Astrocyte of the cerebellum (primary cell): ENCODE results near the gene CERS6.

ENCODE experiments used
- DNase-seq: peaks from one replicate; pipeline ENCODE4 v3.0.0-alpha.2; 2011; ENCODE audit warnings: low read depth
- H3K4me3 ChIP-seq: 2 replicates; pipeline ENCODE4 v1.5.1; 2011; ENCODE audit warnings: mild to moderate bottlenecking, low read depth, low read length, moderate library complexity
- in situ Hi-C: cut with HindIII; loops from 2 replicates; pipeline ENCODE4 v1.10.0; 2017; ENCODE audit warnings: low sequenced_read_pairs
- TF ChIP-seq, protein P1 (sequence below): IDR thresholded peaks from 2 replicates; pipeline ENCODE4 v1.5.1; 2012; ENCODE audit warnings: low read length, low read depth, moderate library complexity, mild to moderate bottlenecking; ENCODE audit errors: missing control alignments

Gene CERS6

DNA sequence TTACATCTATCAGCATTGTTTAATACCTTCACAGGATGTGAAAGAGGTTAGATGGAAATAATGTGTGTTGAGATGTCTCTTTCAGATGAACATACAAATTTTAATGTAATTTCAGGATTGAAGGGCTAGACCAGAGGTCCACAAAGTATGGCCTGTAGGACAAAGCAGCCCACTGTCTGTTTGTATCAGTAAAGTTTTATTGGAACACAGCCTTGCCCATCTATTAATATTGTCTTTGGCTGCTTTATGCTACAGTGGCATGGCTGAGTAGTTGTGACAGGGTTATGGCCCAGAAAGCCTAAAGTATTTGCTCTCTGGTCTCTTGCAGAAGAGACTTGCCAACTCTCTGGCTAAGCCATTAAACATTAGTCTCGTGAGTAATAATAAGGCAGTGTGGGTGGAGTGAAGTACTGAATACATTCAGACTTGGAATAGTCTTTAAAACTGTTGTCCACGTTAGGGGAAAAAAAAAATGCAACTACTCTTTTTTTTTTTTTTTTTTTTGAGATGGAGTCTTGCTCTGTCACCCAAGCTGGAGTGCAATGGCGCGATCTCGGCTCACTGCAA, 271.9 kb downstream of the CERS6 start:
- in situ Hi-C loops, result no loop called here
- no peak overlapping the region for H3K4me3 ChIP-seq
- no peak for DNase-seq
- TF ChIP-seq, protein P1, sequence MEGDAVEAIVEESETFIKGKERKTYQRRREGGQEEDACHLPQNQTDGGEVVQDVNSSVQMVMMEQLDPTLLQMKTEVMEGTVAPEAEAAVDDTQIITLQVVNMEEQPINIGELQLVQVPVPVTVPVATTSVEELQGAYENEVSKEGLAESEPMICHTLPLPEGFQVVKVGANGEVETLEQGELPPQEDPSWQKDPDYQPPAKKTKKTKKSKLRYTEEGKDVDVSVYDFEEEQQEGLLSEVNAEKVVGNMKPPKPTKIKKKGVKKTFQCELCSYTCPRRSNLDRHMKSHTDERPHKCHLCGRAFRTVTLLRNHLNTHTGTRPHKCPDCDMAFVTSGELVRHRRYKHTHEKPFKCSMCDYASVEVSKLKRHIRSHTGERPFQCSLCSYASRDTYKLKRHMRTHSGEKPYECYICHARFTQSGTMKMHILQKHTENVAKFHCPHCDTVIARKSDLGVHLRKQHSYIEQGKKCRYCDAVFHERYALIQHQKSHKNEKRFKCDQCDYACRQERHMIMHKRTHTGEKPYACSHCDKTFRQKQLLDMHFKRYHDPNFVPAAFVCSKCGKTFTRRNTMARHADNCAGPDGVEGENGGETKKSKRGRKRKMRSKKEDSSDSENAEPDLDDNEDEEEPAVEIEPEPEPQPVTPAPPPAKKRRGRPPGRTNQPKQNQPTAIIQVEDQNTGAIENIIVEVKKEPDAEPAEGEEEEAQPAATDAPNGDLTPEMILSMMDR, result no peak

DNA sequence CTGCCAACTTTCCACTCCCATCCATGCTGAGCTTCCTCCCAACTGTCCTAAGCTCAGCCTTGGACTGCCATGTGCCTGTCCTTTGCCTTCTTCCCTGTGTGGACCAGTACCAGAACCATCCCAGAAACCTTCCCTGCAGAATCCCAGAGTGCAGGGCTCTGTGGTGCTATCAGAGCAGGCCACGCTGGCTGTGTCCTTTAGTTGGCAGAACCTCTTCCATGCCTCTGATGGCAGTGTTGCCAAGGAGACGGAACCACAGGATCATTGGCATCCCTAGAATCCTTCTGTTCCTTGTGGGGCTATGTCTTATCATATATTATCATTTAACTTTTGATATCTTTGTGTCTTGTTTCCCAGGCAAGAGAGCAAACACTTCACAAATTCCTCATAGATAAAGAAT, 273.4 kb downstream of the CERS6 start:
- in situ Hi-C loops, result no loop called here
- TF ChIP-seq, protein P1, result no peak
- no peak for DNase-seq
- H3K4me3 ChIP-seq, result no peak overlapping the region

DNA sequence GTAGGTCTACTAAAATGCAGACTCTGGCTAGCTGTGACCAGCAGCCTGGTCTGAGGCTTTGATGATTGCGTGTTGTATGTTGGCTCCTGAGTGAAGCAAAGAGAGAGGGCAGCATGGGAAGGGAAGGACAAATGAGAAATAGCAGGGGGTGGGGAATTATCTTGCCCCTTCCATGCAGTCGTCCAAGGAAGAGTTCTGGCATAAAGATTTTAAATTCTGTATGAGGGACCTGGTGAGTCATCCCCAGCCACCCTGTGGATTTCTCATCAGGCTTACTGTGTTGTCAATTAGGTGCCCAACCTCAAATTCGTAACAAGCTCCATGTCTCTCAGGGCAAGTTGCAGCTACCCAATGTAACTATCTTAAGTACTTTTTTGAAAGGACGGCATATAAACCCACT, 274.3 kb downstream of the CERS6 start:
- no peak overlapping the region for H3K4me3 ChIP-seq
- TF ChIP-seq, protein P1, result no peak
- DNase-seq, result peak; percentile 16
- in situ Hi-C loops, result no loop called here

DNA sequence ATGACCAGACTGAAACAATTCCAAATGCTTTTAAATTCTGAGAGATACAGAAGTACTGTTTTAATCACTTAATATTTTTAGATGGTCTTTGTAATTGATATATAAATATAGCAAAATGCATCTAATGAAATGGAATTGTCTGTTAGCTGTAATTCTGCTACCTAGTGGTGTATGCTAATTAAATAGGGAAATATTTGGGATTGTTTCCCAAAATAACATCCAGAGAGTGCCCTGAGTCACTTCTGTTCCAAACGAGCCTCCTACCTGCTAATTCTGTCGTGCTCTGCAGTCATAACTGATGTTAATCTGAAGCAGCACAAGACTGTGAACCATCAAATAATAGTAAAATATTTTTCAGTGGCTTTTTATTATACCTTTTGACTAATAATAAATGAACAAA, 274.9 kb downstream of the CERS6 start:
- TF ChIP-seq, protein P1, result no peak
- DNase-seq, result no peak
- no peak overlapping the region for H3K4me3 ChIP-seq
- in situ Hi-C loops, result no loop called here

DNA sequence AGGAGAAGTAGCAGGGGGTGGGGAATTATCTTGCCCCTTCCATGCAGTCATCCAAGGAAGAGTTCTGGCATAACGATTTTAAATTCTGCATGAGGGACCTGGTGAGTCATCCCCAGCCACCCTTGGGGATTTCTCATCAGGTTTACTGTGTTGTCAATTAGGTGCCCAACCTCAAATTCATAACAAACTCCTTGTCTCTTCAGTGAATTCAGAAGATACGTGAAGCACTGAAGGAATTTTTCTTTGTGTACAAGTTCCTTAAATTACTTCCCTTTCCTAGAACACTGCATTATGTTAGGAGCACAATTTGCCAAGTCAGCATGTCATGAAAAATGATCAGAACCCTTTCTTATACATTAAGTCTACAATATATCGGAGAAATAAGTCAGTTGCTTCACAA, 275.5 kb downstream of the CERS6 start:
- no peak overlapping the region for H3K4me3 ChIP-seq
- in situ Hi-C loops, result no loop called here
- DNase-seq, result no peak
- TF ChIP-seq, protein P1, result no peak

DNA sequence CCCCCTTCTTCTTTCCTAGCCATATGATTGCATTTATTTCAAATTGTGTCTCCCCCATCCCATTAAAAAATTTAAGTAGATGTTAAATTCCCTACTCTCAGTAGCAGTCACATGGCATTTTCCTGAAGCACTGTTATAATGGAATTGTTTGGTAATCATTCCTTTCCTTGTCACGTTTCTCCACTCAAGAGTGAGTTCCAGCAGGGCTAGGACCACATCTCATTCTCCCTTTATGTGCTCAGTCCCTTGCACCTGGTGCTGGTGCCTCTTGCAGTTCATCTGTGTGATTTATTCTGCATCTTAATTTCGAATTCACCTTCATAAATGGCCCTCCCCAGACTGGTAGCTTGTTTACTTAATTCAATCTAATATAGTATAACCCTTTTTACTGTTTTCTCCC, 276.0 kb downstream of the CERS6 start:
- no peak for DNase-seq
- TF ChIP-seq, protein P1, result no peak
- H3K4me3 ChIP-seq, result no peak overlapping the region
- in situ Hi-C loops, result no loop called here

DNA sequence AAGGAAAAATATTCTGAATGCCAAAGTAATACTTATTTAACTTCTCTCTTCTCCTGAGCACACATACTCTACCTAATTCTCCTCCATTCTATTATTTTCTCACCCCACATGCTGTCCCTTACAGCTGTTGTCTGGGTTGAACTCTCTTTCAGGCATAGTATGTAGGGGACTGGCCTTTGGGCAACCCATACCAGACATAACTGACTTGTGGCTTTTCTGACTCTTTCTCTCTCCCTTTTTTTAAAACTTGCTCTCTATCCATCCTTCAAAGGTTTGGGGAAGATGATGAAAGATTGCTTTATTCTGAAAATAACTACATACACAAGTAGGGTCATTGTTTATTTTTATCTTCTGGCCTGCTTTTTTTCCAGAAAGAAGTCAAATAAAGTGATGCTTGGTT, 276.4 kb downstream of the CERS6 start:
- TF ChIP-seq, protein P1, result no peak
- H3K4me3 ChIP-seq, result no peak overlapping the region
- in situ Hi-C loops, result no loop called here
- DNase-seq, result no peak
